Activated T-cell treated with anti-CD3 and anti-CD28 coated beads, Interleukin-2, amount 50 U/mL, for 1 hour (primary cell): ENCODE data around the gene MOGAT2.
"Not testable (repeated sequence)": the region's sequence is repeated elsewhere in the genome, so short reads cannot be mapped to it uniquely, and the experiment has no call there.

ENCODE experiments used
- DNase-seq: peaks from one replicate; pipeline ENCODE4 v3.0.0-alpha.2; 2020

MOGAT2 gene

GRCh38 chr11:75719340-75720239 is 2.0 kb downstream of the MOGAT2 start:
- no peak for DNase-seq

GRCh38 chr11:75720639-75721038 is 3.0 kb downstream of the MOGAT2 start:
- no peak for DNase-seq

GRCh38 chr11:75721852-75722668 is 4.4 kb downstream of the MOGAT2 start:
- DNase-seq = no peak

- no peak for DNase-seq
Observed at GRCh38 chr11:75722669-75723042, 5.0 kb downstream of the MOGAT2 start.

- no peak for DNase-seq
Observed at GRCh38 chr11:75725547-75726320, 8.1 kb downstream of the MOGAT2 start.

GRCh38 chr11:75728992-75729391 is 11.4 kb downstream of the MOGAT2 start:
- DNase-seq = no peak

GRCh38 chr11:75731095-75731494 is 13.5 kb downstream of the MOGAT2 start:
- no peak for DNase-seq

GRCh38 chr11:75733071-75733430 is 15.4 kb downstream of the MOGAT2 start:
- DNase-seq = no peak

GRCh38 chr11:75733431-75734107 is 15.9 kb downstream of the MOGAT2 start:
- no peak for DNase-seq

- no peak for DNase-seq
Observed at GRCh38 chr11:75734491-75735180, 17.0 kb downstream of the MOGAT2 start.

GRCh38 chr11:75735181-75735845 is 17.7 kb downstream of the MOGAT2 start:
- no peak for DNase-seq

GRCh38 chr11:75737314-75737713 is 19.7 kb downstream of the MOGAT2 start:
- DNase-seq = no peak

- DNase-seq = no peak
Observed at GRCh38 chr11:75740681-75741080, 23.0 kb downstream of the MOGAT2 start.

GRCh38 chr11:75743159-75743558 is 25.5 kb downstream of the MOGAT2 start:
- DNase-seq = not testable (repeated sequence)

- no peak for DNase-seq
Observed at GRCh38 chr11:75743711-75744563, 26.3 kb downstream of the MOGAT2 start.

- no peak for DNase-seq
Observed at GRCh38 chr11:75745807-75746206, 28.2 kb downstream of the MOGAT2 start.

GRCh38 chr11:75748729-75749273 is 31.2 kb downstream of the MOGAT2 start:
- not testable (repeated sequence) for DNase-seq

GRCh38 chr11:75754933-75755332 is 37.3 kb downstream of the MOGAT2 start:
- not testable (repeated sequence) for DNase-seq

- no peak for DNase-seq
Observed at GRCh38 chr11:75757651-75758050, 40.0 kb downstream of the MOGAT2 start.

- DNase-seq = no peak
Observed at GRCh38 chr11:75759832-75760231, 42.2 kb downstream of the MOGAT2 start.
